HepG2 (cell line): ENCODE results near the gene ABHD4. TPM values are rescaled to one million over a fixed set of nuclear protein-coding genes. Genes with fewer than 3 reads are reported as not detected.

Experiments
- ATAC-seq: fragments of 200-7000 bp; cut with Tn5 transposase; 3 replicates; pipeline ENCODE4 v1.9.1; 2020; ENCODE audit warnings: mild to moderate bottlenecking, moderate library complexity
- BruUV-seq: library from RNA; stranded (reverse); fragments of 400-500 nt; replicated peaks from 2 replicates; lab custom pipeline; 2021; lab: Mats Ljungman, UMichigan
- CTCF ChIA-PET: fragments of 300-600 bp; formaldehyde crosslinking; extraction: SDS; loops from one replicate; lab custom pipeline; 2021; ENCODE audit warnings: low total read pairs, inconsistent platforms, low intra/inter-chr PET ratio; lab: Yijun Ruan, JAX
- POLR2A ChIA-PET: fragments of 350-600 bp; sonication (Branson Sonifier 250); formaldehyde crosslinking; loops from one replicate; lab custom pipeline; 2020; ENCODE audit warnings: antibody characterized with exemption, inconsistent platforms; lab: Yijun Ruan, JAX
- DNase-seq: peaks from one replicate; pipeline ENCODE4 v3.0.0-alpha.2; 2015; ENCODE audit warnings: low spot score
- FAIRE-seq: peaks from 3 replicates; lab custom pipeline; 2011; peaks lifted over from hg19 to GRCh38; lab: Jason Lieb, UNC
- H2AFZ ChIP-seq: one replicate; pipeline ENCODE4 v1.6.1; 2011; ENCODE audit warnings: low read length, inconsistent platforms
- H3K27ac ChIP-seq: fragments of 300-600 bp; 3 replicates; pipeline ENCODE4 v1.8.0; 2011; ENCODE audit warnings: mixed run types, mild to moderate bottlenecking, mixed read lengths, low read length, inconsistent platforms; ENCODE audit not compliant: insufficient read depth; ENCODE audit errors: extremely low read length
- H3K27me3 ChIP-seq, 2 experiments: fragments of 200-600 bp in 1 of 2; 2 replicates in 1 of 2; 3 replicates in 1 of 2; pipeline versions ENCODE4 v1.6.0 to v1.8.0; 2011; ENCODE audit warnings: low read length in 2 of 2, mild to moderate bottlenecking in 2 of 2, moderate library complexity in 2 of 2, inconsistent platforms in 1 of 2; ENCODE audit not compliant: insufficient read depth in 2 of 2, control insufficient read depth in 1 of 2
- H3K36me3 ChIP-seq, 2 experiments: fragments of 200-600 bp in 1 of 2; replicated peaks in 1 of 2; 2 replicates in 1 of 2; 3 replicates in 1 of 2; pipeline versions ENCODE4 v1.5.1 to v1.8.0; 2011; ENCODE audit warnings: low read length in 2 of 2, inconsistent platforms in 1 of 2; ENCODE audit not compliant: insufficient read depth in 2 of 2, control insufficient read depth in 1 of 2
- H3K4me1 ChIP-seq: 2 replicates; pipeline ENCODE4 v1.5.1; 2012; ENCODE audit warnings: low read length, inconsistent platforms; ENCODE audit not compliant: insufficient read depth
- H3K4me2 ChIP-seq: 2 replicates; pipeline ENCODE4 v1.6.0; 2011; ENCODE audit warnings: low read depth, low read length, inconsistent platforms
- H3K4me3 ChIP-seq, 3 experiments: fragments of 200-600 bp in 1 of 3; sonication (generic), shearing (Covaris generic) in 1 of 3; replicated peaks in 1 of 3; 2 replicates each; pipeline ENCODE4 v1.5.1; 2011 to 2016; ENCODE audit warnings: low read length in 3 of 3, inconsistent platforms in 2 of 3, low read depth in 2 of 3, mild to moderate bottlenecking in 2 of 3, control low read depth in 1 of 3, mixed read lengths in 1 of 3; ENCODE audit not compliant: insufficient read depth in 1 of 3
- H3K79me2 ChIP-seq: one replicate; pipeline ENCODE4 v1.6.1; 2011; ENCODE audit warnings: low read length, inconsistent platforms; ENCODE audit not compliant: insufficient read depth
- H3K9ac ChIP-seq: 2 replicates; pipeline ENCODE4 v1.6.0; 2011; ENCODE audit warnings: mild to moderate bottlenecking, low read depth, low read length, inconsistent platforms; ENCODE audit not compliant: insufficient read depth
- H3K9me3 ChIP-seq: 2 replicates; pipeline ENCODE4 v1.5.1; 2012; ENCODE audit warnings: mild to moderate bottlenecking, low read length
- H4K20me1 ChIP-seq: 2 replicates; pipeline ENCODE4 v1.6.0; 2011; ENCODE audit warnings: inconsistent platforms, mild to moderate bottlenecking, low read length, moderate library complexity; ENCODE audit not compliant: insufficient read depth
- ATM ChIP-seq: fragments of 450-650 bp; IDR thresholded peaks from 2 replicates; pipeline ENCODE4 v1.7.1; 2017; ENCODE audit warnings: mild to moderate bottlenecking, borderline replicate concordance
- EEA1 ChIP-seq: sonication (generic); formaldehyde crosslinking; IDR thresholded peaks from 2 replicates; pipeline ENCODE4 v1.5.1; 2020; ENCODE audit warnings: mild to moderate bottlenecking, missing genetic modification reagents, borderline replicate concordance
- MEIS2 ChIP-seq: sonication (generic); formaldehyde crosslinking; IDR thresholded peaks from 2 replicates; pipeline ENCODE4 v1.9.0; 2021; ENCODE audit warnings: mild to moderate bottlenecking, missing genetic modification reagents
- MXD4 ChIP-seq: IDR thresholded peaks from 2 replicates; pipeline ENCODE4 v1.6.1; 2016; ENCODE audit warnings: mild to moderate bottlenecking, missing biosample characterization, missing genetic modification reagents
- NCOA2 ChIP-seq: sonication (generic); formaldehyde crosslinking; IDR thresholded peaks from 2 replicates; pipeline ENCODE4 v1.8.0; 2022; ENCODE audit warnings: inconsistent platforms
- NRL ChIP-seq: sonication (generic); formaldehyde crosslinking; IDR thresholded peaks from 2 replicates; pipeline ENCODE4 v1.5.0; 2020; ENCODE audit warnings: missing genetic modification reagents, mild to moderate bottlenecking, moderate library complexity, borderline replicate concordance
- PAXIP1 ChIP-seq: sonication (generic); formaldehyde crosslinking; conservative IDR thresholded peaks from 2 replicates; pipeline ENCODE4 v1.4.0; 2020; ENCODE audit warnings: mild to moderate bottlenecking, missing genetic modification reagents, moderate library complexity
- SAFB2 ChIP-seq: sonication (generic); formaldehyde crosslinking; IDR thresholded peaks from 2 replicates; pipeline ENCODE4 v1.5.1; 2020; ENCODE audit warnings: missing genetic modification reagents, low read depth, mild to moderate bottlenecking, borderline replicate concordance
- SMARCE1 ChIP-seq: fragments of 450-650 bp; IDR thresholded peaks from 2 replicates; pipeline ENCODE4 v1.6.1; 2017; ENCODE audit warnings: borderline replicate concordance
- ZBTB8A ChIP-seq: sonication (generic); formaldehyde crosslinking; IDR thresholded peaks from 2 replicates; pipeline ENCODE4 v1.4.0; 2020; ENCODE audit warnings: mild to moderate bottlenecking, low read depth, missing genetic modification reagents, borderline replicate concordance
- ZNF737 ChIP-seq: sonication (generic); formaldehyde crosslinking; IDR thresholded peaks from 2 replicates; pipeline ENCODE4 v1.5.0; 2020; ENCODE audit warnings: missing genetic modification reagents, mild to moderate bottlenecking, borderline replicate concordance
- ZNF75D ChIP-seq: sonication (generic); formaldehyde crosslinking; IDR thresholded peaks from 2 replicates; pipeline ENCODE4 v1.8.1; 2023; ENCODE audit warnings: missing genetic modification reagents, mild to moderate bottlenecking, borderline replicate concordance
- WGBS: methylation state at CpG from one replicate; pipeline ENCODE4 v1.1.6; 2017; ENCODE audit warnings: low lambda C conversion rate; 5-methylcytosine and 5-hydroxymethylcytosine counted together
- in situ Hi-C: cut with HindIII; loops from 2 replicates; pipeline ENCODE4 v1.10.0; 2017; ENCODE audit warnings: low pct_unique_long_range_greater_than_20kb; ENCODE audit not compliant: extremely low pct_ligation_motif_present
- intact Hi-C: fragments of 100-400 bp; cut with micrococcal nuclease; formaldehyde crosslinking; loops from one replicate; pipeline ENCODE4 v1.10.0; 2022; ENCODE audit not compliant: unreplicated experiment
- polyA plus RNA-seq, 8 experiments: library from polyadenylated mRNA; depleted of rRNA in 3 of 8; stranded (reverse) in 7 of 8; unstranded in 1 of 8; fragments of >200 nt; fragmentation: Illumina TruSeq in 4 of 8; extraction: Trizol in 4 of 8; gene quantifications; 2 replicates each; pipeline versions ENCODE4 v1.2.1 to v1.2.3, GENCODE V29; 2011 to 2016; ENCODE audit warnings: low read depth in 4 of 8, missing spikeins in 1 of 8, mixed read lengths in 1 of 8; ENCODE audit not compliant: insufficient read depth in 1 of 8
- total RNA-seq, 5 experiments: library from RNA; depleted of rRNA; stranded (reverse); fragments of >200 nt; fragmentation: Illumina TruSeq; extraction: Trizol; gene quantifications; 2 replicates each; pipeline ENCODE4 v1.2.3, GENCODE V29; 2016; ENCODE audit warnings: low read depth in 1 of 5

ABHD4 gene
- total and polyA plus RNA-seq, 2 of the 13 experiments (the other 11 are each of a cell fraction or from before 2014, with no cell fraction given), result 16.1 to 47.5 TPM

- no peaks in the 10 kb centered on the region for H3K4me1 ChIP-seq
- ATAC-seq, result no peak; the same call in 1 of the 3 replicates
- no peaks in the 10 kb centered on the region for H3K79me2 ChIP-seq
- no peak overlapping the region for H3K27ac ChIP-seq
- no peak overlapping the region for H3K4me2 ChIP-seq
- 19% methylated on average over 2 of the region's 2 CpGs for WGBS
- H2AFZ ChIP-seq, result no peak overlapping the region
- CTCF ChIA-PET, result no interaction called here
- in situ Hi-C loops (no loop called here), intact Hi-C loops (no loop called here)
- no peak for DNase-seq
- no peaks in the 10 kb centered on the region for H3K36me3 ChIP-seq
- TF ChIP-seq ZNF75D (CRISPR knock-in tag) (no peak), SMARCE1 (no peak), MEIS2 (CRISPR knock-in tag) (no peak), ZNF737 (CRISPR knock-in tag) (no peak)
- no peaks in the 10 kb centered on the region for H3K9me3 ChIP-seq
- no TSS peak for BruUV-seq
- FAIRE-seq, result no peak
- no peak overlapping the region for H3K9ac ChIP-seq
- POLR2A ChIA-PET, result no interaction called here
- no peaks in the 10 kb centered on the region for H4K20me1 ChIP-seq
- no peaks in the 10 kb centered on the region; a peak in 1 of 5 replicates for H3K27me3 ChIP-seq
- no peak overlapping the region for H3K4me3 ChIP-seq
Measured at GRCh38 chr14:22622255-22622654, 24.2 kb downstream of the ABHD4 start.

- CTCF ChIA-PET, result no interaction called here
- BruUV-seq, result no TSS peak
- in situ Hi-C loops, result no loop called here
- 46% methylated on average over 2 of the region's 2 CpGs for WGBS
- H2AFZ ChIP-seq, result no peak overlapping the region
- H3K9ac ChIP-seq, result no peak overlapping the region
- intact Hi-C loops, result no loop called here
- H3K79me2 ChIP-seq, result no peaks in the 10 kb centered on the region
- DNase-seq (no peak), FAIRE-seq (no peak), ATAC-seq (no peak)
- H3K27ac ChIP-seq, result no peak overlapping the region
- H3K4me3 ChIP-seq, result no peak overlapping the region
- H3K36me3 ChIP-seq, result no peaks in the 10 kb centered on the region
- no peaks in the 10 kb centered on the region for H3K9me3 ChIP-seq
- TF ChIP-seq NRL (no peak), SAFB2 (CRISPR knock-in tag) (no peak), PAXIP1 (CRISPR knock-in tag) (no peak), NCOA2 (CRISPR knock-in tag) (no peak), ATM (no peak), ZBTB8A (CRISPR knock-in tag) (no peak), MXD4 (CRISPR knock-in tag) (no peak), EEA1 (CRISPR knock-in tag) (no peak)
- no peak overlapping the region for H3K4me2 ChIP-seq
- POLR2A ChIA-PET, result no interaction called here
- H3K4me1 ChIP-seq, result no peaks in the 10 kb centered on the region
- H3K27me3 ChIP-seq, result peaks cover 0 to 3% of the 10 kb centered on the region in 2 experiments; a peak in 1 of 5 replicates
- no peaks in the 10 kb centered on the region for H4K20me1 ChIP-seq
Measured at GRCh38 chr14:22623047-22623446, 24.9 kb downstream of the ABHD4 start.
